ENCODE data around the gene SLC28A1.

- TF ChIP-seq, protein P1, sequence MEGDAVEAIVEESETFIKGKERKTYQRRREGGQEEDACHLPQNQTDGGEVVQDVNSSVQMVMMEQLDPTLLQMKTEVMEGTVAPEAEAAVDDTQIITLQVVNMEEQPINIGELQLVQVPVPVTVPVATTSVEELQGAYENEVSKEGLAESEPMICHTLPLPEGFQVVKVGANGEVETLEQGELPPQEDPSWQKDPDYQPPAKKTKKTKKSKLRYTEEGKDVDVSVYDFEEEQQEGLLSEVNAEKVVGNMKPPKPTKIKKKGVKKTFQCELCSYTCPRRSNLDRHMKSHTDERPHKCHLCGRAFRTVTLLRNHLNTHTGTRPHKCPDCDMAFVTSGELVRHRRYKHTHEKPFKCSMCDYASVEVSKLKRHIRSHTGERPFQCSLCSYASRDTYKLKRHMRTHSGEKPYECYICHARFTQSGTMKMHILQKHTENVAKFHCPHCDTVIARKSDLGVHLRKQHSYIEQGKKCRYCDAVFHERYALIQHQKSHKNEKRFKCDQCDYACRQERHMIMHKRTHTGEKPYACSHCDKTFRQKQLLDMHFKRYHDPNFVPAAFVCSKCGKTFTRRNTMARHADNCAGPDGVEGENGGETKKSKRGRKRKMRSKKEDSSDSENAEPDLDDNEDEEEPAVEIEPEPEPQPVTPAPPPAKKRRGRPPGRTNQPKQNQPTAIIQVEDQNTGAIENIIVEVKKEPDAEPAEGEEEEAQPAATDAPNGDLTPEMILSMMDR (IDR thresholded peaks at IDR 0.05): no peak
- no peak for TF ChIP-seq RCOR1 (IDR thresholded peaks at IDR 0.05; ENCODE audit: low read length)
- no peak for TF ChIP-seq SMC3 (IDR thresholded peaks at IDR 0.05; ENCODE audit: low read depth, low read length)
- no peak for TF ChIP-seq TAF1 (IDR thresholded peaks at IDR 0.05; ENCODE audit: borderline replicate concordance, low read depth, low read length)
- TF ChIP-seq, protein P2, sequence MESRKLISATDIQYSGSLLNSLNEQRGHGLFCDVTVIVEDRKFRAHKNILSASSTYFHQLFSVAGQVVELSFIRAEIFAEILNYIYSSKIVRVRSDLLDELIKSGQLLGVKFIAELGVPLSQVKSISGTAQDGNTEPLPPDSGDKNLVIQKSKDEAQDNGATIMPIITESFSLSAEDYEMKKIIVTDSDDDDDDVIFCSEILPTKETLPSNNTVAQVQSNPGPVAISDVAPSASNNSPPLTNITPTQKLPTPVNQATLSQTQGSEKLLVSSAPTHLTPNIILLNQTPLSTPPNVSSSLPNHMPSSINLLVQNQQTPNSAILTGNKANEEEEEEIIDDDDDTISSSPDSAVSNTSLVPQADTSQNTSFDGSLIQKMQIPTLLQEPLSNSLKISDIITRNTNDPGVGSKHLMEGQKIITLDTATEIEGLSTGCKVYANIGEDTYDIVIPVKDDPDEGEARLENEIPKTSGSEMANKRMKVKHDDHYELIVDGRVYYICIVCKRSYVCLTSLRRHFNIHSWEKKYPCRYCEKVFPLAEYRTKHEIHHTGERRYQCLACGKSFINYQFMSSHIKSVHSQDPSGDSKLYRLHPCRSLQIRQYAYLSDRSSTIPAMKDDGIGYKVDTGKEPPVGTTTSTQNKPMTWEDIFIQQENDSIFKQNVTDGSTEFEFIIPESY (IDR thresholded peaks at IDR 0.05; ENCODE audit: borderline replicate concordance, low read depth): no peak
- no peak for TF ChIP-seq FOXJ3 (CRISPR knock-in tag; IDR thresholded peaks at IDR 0.05)
- no peak for TF ChIP-seq REST (IDR thresholded peaks at IDR 0.05; ENCODE audit: low read depth, low read length)
Observed at GRCh38 chr15:84889313-84889990, 5.0 kb downstream of the SLC28A1 start.

Measured in SK-N-SH (cell line).